MM.1S (cell line): ENCODE results near the gene RAB40A.

Experiments used
- DNase-seq: peaks from one replicate; pipeline ENCODE4 v3.0.0-alpha.2; 2015
- H2AFZ ChIP-seq: fragments of 300-600 bp; sonication (generic); 2 replicates; pipeline ENCODE4 v1.6.0; 2016; ENCODE audit warnings: antibody characterized with exemption, low read length
- H3F3A ChIP-seq: fragments of 300-600 bp; sonication (generic); 2 replicates; pipeline ENCODE4 v1.6.1; 2016; ENCODE audit warnings: mild to moderate bottlenecking, antibody characterized with exemption, low read length, moderate library complexity, mixed read lengths; ENCODE audit not compliant: insufficient read depth
- H3K27ac ChIP-seq: fragments of 300-600 bp; sonication (generic); 2 replicates; pipeline ENCODE4 v1.5.1; 2016; ENCODE audit warnings: mild to moderate bottlenecking, low read length
- H3K27me3 ChIP-seq: fragments of 300-600 bp; sonication (generic); replicated peaks from 2 replicates; pipeline ENCODE4 v1.6.0; 2016; ENCODE audit warnings: low read length; ENCODE audit not compliant: insufficient read depth
- H3K36me3 ChIP-seq: fragments of 300-600 bp; sonication (generic); replicated peaks from 2 replicates; pipeline ENCODE4 v1.6.1; 2016; ENCODE audit warnings: mild to moderate bottlenecking, low read length, mixed read lengths; ENCODE audit not compliant: insufficient read depth
- H3K4me1 ChIP-seq: fragments of 300-600 bp; sonication (generic); 2 replicates; pipeline ENCODE4 v1.6.1; 2016; ENCODE audit warnings: low read length, mixed read lengths
- H3K4me2 ChIP-seq: fragments of 300-600 bp; sonication (generic); 2 replicates; pipeline ENCODE4 v1.6.0; 2016; ENCODE audit warnings: low read depth, low read length
- H3K4me3 ChIP-seq: fragments of 300-600 bp; sonication (generic); 2 replicates; pipeline ENCODE4 v1.5.1; 2016; ENCODE audit warnings: low read length, mixed read lengths
- H3K79me2 ChIP-seq: fragments of 300-600 bp; sonication (generic); 2 replicates; pipeline ENCODE4 v1.6.1; 2016; ENCODE audit warnings: mixed run types, low read length, mixed read lengths
- H3K9ac ChIP-seq: fragments of 300-600 bp; sonication (generic); 2 replicates; pipeline ENCODE4 v1.6.1; 2016; ENCODE audit warnings: low read length, mixed read lengths
- H3K9me2 ChIP-seq: fragments of 300-600 bp; sonication (generic); replicated peaks from 2 replicates; pipeline ENCODE4 v1.6.1; 2016; ENCODE audit warnings: mild to moderate bottlenecking, low read length, mixed read lengths; ENCODE audit not compliant: insufficient read depth
- H3K9me3 ChIP-seq: fragments of 300-600 bp; sonication (generic); replicated peaks from 2 replicates; pipeline ENCODE4 v1.6.1; 2016; ENCODE audit warnings: mild to moderate bottlenecking, low read length, mixed read lengths; ENCODE audit not compliant: insufficient read depth
- H4K20me1 ChIP-seq: fragments of 300-600 bp; sonication (generic); 2 replicates; pipeline ENCODE4 v1.6.1; 2016; ENCODE audit warnings: mild to moderate bottlenecking, low read length, moderate library complexity, mixed read lengths; ENCODE audit not compliant: insufficient read depth
- EZH2 ChIP-seq: fragments of 300-600 bp; sonication (generic); optimal IDR thresholded peaks from 2 replicates; pipeline ENCODE3; 2017; ENCODE audit warnings: low read depth, mild to moderate bottlenecking, antibody characterized with exemption, low read length, mixed read lengths
- EZH2phosphoT487 ChIP-seq: fragments of 300-600 bp; sonication (generic); IDR thresholded peaks from 2 replicates; pipeline ENCODE4 v1.6.1; 2018; ENCODE audit warnings: antibody characterized with exemption, low read length
- TF ChIP-seq, protein P1 (sequence below): fragments of 300-600 bp; sonication (generic); IDR thresholded peaks from 2 replicates; pipeline ENCODE4 v1.5.1; 2016; ENCODE audit warnings: antibody characterized with exemption, low read length, mixed read lengths

The RAB40A gene

DNA sequence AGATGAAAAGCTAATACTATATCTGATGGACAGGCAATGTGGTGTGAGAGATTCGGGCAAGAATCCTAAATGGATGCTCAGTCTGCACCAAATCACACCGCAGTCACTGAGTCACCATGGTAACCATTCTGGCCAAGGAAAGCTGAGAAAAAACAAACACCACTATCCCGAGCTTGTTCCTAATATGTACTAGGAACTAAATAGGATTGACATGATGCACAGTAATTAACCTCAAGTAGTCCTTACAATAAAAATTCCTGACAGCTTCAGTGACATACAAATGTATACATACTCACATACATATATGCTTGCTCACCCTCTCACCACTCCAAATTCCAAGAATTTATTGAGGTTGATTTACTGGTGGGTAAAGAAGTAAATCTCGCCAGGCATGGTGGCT lies 1.1 kb upstream of the RAB40A start:
- Histone ChIP-seq H3F3A (no peaks in the 10 kb centered on the region), H3K79me2 (no peaks in the 10 kb centered on the region), H4K20me1 (no peaks in the 10 kb centered on the region), H3K9me3 (no peaks in the 10 kb centered on the region), H3K27ac (no peak overlapping the region), H3K27me3 (no peaks in the 10 kb centered on the region), H3K9ac (no peak overlapping the region), H3K4me1 (no peaks in the 10 kb centered on the region), H3K4me2 (no peak overlapping the region), H3K36me3 (no peaks in the 10 kb centered on the region), H3K9me2 (no peaks in the 10 kb centered on the region), H2AFZ (no peak overlapping the region), H3K4me3 (no peak overlapping the region)
- no peak for DNase-seq
- no peak for TF ChIP-seq EZH2
- TF ChIP-seq, protein P1, sequence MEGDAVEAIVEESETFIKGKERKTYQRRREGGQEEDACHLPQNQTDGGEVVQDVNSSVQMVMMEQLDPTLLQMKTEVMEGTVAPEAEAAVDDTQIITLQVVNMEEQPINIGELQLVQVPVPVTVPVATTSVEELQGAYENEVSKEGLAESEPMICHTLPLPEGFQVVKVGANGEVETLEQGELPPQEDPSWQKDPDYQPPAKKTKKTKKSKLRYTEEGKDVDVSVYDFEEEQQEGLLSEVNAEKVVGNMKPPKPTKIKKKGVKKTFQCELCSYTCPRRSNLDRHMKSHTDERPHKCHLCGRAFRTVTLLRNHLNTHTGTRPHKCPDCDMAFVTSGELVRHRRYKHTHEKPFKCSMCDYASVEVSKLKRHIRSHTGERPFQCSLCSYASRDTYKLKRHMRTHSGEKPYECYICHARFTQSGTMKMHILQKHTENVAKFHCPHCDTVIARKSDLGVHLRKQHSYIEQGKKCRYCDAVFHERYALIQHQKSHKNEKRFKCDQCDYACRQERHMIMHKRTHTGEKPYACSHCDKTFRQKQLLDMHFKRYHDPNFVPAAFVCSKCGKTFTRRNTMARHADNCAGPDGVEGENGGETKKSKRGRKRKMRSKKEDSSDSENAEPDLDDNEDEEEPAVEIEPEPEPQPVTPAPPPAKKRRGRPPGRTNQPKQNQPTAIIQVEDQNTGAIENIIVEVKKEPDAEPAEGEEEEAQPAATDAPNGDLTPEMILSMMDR = no peak
- TF ChIP-seq EZH2phosphoT487 = no peak

DNA sequence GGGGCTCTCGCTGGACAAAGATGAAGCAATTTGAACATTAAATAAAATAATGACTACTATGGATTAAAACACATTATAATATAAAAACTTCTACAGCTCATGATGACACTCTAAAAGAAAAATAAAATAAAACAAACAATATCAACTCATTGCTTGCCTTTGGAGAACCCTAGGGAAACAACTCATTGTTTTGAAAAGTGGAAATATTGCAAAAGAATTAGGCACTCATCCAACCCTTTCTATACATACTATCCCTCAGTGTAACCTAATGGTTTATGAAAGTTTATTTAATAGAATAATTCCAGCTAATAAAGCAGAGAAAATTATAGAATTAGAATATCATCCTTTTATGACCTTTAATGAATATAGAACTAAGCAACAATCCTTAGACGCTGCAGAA lies 718 bp downstream of the RAB40A start:
- H3F3A ChIP-seq = no peaks in the 10 kb centered on the region
- H3K27ac ChIP-seq = no peak overlapping the region
- H3K9me3 ChIP-seq = no peaks in the 10 kb centered on the region
- H3K9ac ChIP-seq = no peak overlapping the region
- H3K36me3 ChIP-seq = no peaks in the 10 kb centered on the region
- no peaks in the 10 kb centered on the region for H4K20me1 ChIP-seq
- no peaks in the 10 kb centered on the region for H3K9me2 ChIP-seq
- no peak overlapping the region for H3K4me2 ChIP-seq
- no peaks in the 10 kb centered on the region for H3K27me3 ChIP-seq
- H3K4me3 ChIP-seq = no peak overlapping the region
- no peak for TF ChIP-seq EZH2
- TF ChIP-seq, protein P1 = no peak
- no peak for TF ChIP-seq EZH2phosphoT487
- no peaks in the 10 kb centered on the region for H3K79me2 ChIP-seq
- no peaks in the 10 kb centered on the region for H3K4me1 ChIP-seq
- H2AFZ ChIP-seq = no peak overlapping the region
- no peak for DNase-seq

DNA sequence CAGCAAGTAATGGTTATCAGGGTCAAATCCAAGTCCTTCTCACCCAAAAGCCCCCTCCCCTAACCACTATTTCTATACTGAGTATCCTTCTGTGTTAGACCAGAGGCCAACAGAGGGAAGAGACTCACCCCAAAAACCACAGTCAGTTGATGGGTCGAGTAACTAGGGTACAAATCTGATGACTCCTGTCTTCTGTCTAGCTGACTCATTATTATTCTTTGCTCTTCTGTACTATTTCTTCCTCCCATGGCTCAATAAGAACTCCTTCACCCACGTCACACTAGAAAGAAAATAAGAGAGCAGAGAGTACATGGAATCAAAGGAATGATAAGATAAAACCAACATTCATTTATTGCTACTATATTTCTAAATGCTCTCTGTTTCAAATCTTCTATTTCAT lies 2.0 kb downstream of the RAB40A start:
- Histone ChIP-seq H3K36me3 (no peaks in the 10 kb centered on the region), H3K9me3 (no peaks in the 10 kb centered on the region), H2AFZ (no peak overlapping the region), H3K9me2 (no peaks in the 10 kb centered on the region), H3K4me3 (no peak overlapping the region), H3K79me2 (no peaks in the 10 kb centered on the region), H3F3A (no peaks in the 10 kb centered on the region), H3K27ac (no peak overlapping the region), H3K4me1 (no peaks in the 10 kb centered on the region), H3K27me3 (no peaks in the 10 kb centered on the region), H4K20me1 (no peaks in the 10 kb centered on the region), H3K9ac (no peak overlapping the region), H3K4me2 (no peak overlapping the region)
- TF ChIP-seq, protein P1 = no peak
- TF ChIP-seq EZH2 (no peak), EZH2phosphoT487 (no peak)
- DNase-seq = no peak
